ENCODE data around the gene RTL10. TPM values are rescaled to one million over a fixed set of nuclear protein-coding genes. Genes with fewer than 3 reads are reported as not detected.

The RTL10 gene
- total and polyA plus RNA-seq, 10 of the 15 experiments (the other 5 are each of a cell fraction or from before 2014, with no cell fraction given): 5.3 to 18.1 (median 10.3) TPM

DNA sequence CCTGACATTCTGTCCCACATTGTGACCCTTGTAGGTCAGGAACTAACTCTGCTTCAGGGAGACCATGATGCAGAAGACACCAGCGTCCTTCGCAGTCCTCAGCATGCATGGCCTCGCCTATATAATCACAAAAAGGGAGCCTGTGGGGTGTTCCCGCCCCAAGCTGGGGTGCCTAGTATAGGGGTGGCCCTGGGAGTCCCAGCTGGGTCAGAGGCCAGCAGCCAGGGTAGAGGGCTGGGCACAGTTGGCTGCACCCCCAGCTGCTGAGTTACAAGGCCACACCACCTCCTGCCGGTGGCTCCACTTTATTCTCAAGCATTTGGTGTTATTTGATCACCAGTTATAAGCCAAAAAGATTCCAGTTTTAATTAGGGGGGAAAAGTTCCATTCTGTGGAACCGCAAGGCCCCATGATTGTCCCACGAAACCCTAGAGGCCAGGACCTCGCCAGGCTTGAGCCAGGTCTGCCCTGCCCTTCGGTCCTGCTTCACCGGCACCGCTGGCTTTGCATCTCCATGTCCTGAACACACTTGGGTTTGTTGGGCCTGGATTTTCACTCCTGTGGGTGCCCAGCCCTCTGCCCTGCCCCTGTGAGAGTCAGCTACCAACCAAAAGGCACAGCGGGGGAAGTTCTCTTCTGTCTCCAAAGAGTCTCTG lies 15.0 kb upstream of the RTL10 start (continued):
- TF ChIP-seq, protein P1, sequence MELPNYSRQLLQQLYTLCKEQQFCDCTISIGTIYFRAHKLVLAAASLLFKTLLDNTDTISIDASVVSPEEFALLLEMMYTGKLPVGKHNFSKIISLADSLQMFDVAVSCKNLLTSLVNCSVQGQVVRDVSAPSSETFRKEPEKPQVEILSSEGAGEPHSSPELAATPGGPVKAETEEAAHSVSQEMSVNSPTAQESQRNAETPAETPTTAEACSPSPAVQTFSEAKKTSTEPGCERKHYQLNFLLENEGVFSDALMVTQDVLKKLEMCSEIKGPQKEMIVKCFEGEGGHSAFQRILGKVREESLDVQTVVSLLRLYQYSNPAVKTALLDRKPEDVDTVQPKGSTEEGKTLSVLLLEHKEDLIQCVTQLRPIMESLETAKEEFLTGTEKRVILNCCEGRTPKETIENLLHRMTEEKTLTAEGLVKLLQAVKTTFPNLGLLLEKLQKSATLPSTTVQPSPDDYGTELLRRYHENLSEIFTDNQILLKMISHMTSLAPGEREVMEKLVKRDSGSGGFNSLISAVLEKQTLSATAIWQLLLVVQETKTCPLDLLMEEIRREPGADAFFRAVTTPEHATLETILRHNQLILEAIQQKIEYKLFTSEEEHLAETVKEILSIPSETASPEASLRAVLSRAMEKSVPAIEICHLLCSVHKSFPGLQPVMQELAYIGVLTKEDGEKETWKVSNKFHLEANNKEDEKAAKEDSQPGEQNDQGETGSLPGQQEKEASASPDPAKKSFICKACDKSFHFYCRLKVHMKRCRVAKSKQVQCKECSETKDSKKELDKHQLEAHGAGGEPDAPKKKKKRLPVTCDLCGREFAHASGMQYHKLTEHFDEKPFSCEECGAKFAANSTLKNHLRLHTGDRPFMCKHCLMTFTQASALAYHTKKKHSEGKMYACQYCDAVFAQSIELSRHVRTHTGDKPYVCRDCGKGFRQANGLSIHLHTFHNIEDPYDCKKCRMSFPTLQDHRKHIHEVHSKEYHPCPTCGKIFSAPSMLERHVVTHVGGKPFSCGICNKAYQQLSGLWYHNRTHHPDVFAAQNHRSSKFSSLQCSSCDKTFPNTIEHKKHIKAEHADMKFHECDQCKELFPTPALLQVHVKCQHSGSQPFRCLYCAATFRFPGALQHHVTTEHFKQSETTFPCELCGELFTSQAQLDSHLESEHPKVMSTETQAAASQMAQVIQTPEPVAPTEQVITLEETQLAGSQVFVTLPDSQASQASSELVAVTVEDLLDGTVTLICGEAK (IDR thresholded peaks at IDR 0.05; ENCODE audit: borderline replicate concordance): no peak
- TF ChIP-seq STAT3 (IDR thresholded peaks at IDR 0.05; ENCODE audit: low read depth, low read length): no peak
- TF ChIP-seq PKNOX1 (IDR thresholded peaks at IDR 0.05): no peak
- no peak for TF ChIP-seq ZNF274 (IDR thresholded peaks at IDR 0.05; ENCODE audit: insufficient read depth, insufficient read length)
- TF ChIP-seq EED (IDR thresholded peaks at IDR 0.05; ENCODE audit: low read depth): no peak
- TF ChIP-seq EGR1 (IDR thresholded peaks at IDR 0.05; ENCODE audit: borderline replicate concordance in 1 of 2, low read depth in 2 of 2, low read length in 2 of 2): no peak
- no peak for TF ChIP-seq HDAC2 (IDR thresholded peaks at IDR 0.05)
